T-helper 1 cell treated with Interleukin-12 subunit alpha and Interleukin-12 subunit beta and Interleukin-4 antibody, amounts not matched to agents 30 ng/mL and 1 ng/mL, for 36 hours (primary cell): Measurements from ENCODE around the gene PRSS16. TPM values are rescaled to one million over a fixed set of nuclear protein-coding genes. Genes with fewer than 3 reads are reported as not detected.

Experiments
- intact Hi-C: fragments of 100-400 bp; cut with micrococcal nuclease; formaldehyde crosslinking; loops from one replicate; pipeline ENCODE4 v1.15.1; 2024
- total RNA-seq: library from RNA; stranded (reverse); gene quantifications from 2 replicates; pipeline ENCODE4 v1.2.3, GENCODE V29; 2022

PRSS16 gene
- total RNA-seq, 1 donor from 2014 or later, result 0.25 TPM

- intact Hi-C loops, result loop anchor here (2.0 to 5.0 kb wide), 5 partner anchors 13 to 1531 kb away; no protein-coding TSS in a partner anchor
Measured at GRCh38 chr6:27281569-27281968, 34.1 kb downstream of the PRSS16 start.

GRCh38 chr6:27283279-27283678 is 35.8 kb downstream of the PRSS16 start:
- intact Hi-C loops, result loop anchor here (2.0 to 5.0 kb wide), 5 partner anchors 46 to 1529 kb away; no protein-coding TSS in a partner anchor

GRCh38 chr6:27286141-27286540 is 38.6 kb downstream of the PRSS16 start:
- intact Hi-C loops, result no loop called here

DNA sequence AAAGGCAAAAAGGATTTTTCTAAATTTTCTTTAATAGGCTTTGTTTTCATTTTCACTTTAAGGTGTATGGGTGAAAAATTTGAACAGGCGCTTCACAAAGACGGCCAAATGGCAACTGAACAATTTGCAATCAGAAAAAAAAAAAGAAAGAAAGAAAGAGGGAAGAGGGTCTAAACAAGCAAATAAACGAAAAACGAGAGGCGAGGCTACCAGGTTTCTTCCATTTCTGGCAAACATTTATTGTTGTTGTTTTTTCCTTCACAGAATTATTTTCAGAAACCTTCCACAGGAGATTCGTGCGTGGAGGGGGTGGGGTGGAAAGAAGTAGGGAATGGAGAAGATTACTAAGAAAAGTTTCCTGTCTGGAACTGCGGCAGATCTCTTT is 40.2 kb downstream of the PRSS16 start:
- intact Hi-C loops, result no loop called here

DNA sequence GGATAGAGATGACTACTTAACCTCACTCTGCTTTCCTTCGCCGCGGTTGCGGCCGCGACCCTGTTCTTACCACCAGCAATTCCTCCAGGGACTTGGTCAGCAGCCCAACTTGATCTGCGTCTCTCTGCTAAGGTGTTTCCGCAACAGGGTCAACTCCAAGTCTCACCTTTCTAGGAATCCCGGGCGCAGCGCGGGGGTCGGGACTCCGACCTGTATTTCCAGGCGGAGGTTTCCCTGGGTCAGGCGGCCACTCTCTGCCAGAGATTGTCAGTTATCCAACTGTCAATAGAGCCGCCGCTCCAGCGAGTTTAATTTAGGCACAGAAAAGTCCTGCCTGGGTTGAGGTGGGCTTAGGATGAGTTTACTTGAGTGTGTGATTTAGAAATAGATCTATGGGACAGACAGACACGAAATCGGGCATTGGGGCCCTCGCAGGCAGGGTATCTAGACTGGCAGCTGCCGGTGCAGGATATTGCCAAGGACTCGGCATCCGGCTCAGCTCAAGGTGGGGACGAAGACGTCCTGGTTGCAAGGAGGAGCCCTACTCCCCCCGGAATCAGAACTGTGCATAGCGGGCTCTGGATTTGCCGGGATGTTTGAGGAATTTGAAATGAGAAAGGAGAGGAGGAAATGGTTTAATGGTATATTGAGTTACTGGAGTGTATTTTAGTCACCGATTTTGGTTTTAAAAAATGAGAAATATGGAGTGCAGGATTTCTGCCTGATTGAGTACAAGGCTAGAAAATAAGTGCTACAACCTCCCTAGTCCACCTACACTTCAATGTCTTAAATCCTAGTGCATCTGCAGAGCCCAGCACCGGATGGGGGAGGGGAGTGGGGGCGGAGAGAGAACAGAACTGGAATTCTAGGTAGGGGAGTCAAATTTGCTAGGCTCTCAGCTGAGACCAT is 40.9 kb downstream of the PRSS16 start:
- intact Hi-C loops, result no loop called here

DNA sequence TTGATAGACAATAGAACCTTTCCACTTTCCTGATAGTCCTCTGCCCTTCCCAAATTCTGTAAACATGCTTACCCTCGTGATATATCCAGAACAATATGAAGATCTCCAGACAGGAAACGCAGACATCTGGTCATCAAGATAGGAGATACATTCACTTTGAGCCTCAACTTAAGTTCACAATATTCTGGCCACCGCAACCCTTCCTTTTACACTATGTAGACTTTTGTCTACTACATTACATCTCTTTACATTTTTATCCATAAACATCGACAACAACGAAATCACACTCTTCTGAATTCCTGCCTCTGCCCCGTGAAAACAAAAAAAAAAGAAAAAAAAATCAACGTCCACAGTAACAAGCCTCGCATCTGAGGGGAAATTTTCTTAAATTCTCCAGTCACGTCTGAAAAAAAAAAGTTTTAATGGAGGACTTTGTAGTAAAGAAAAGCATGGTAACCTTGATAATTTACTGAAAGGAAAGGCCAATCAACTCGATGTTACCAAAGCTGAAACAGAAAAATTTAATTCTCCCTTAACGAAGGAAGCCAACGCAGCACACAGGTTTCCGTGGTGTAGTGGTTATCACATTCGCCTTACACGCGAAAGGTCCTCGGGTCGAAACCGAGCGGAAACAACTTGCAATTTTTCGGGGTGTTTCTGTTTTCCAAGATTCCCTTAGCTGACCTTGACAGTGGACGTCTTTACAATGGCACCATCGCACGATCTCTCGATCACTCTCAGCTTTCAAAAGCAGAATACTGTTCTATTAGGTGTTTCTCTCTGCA is 42.8 kb downstream of the PRSS16 start:
- intact Hi-C loops, result loop anchor here (2.0 kb wide), 1 partner anchor 1487 kb away; no protein-coding TSS in a partner anchor

DNA sequence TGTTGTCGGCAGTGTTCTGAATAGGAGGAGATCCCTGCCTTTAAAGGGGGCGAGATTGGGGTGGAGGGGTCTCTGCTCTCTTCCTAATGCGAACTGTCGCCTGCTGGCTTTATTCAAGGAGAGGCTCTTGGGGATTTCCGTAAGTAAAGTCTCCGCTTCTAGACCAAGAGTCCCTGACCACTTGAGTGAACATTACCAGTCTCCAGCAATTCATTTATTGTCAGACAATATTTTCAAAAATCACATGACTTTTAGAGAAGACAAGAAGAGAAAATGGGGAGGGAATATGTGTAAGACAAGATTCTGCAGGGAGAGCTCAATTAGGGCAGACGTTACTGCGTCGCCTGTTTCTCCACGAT is 43.3 kb downstream of the PRSS16 start:
- intact Hi-C loops, result loop anchor here (2.0 kb wide), 1 partner anchor 1486 kb away; no protein-coding TSS in a partner anchor

- intact Hi-C loops, result loop anchor here (2.0 kb wide), 1 partner anchor 13 kb away; no protein-coding TSS in a partner anchor
Measured at GRCh38 chr6:27293436-27294098, 46.1 kb downstream of the PRSS16 start.

DNA sequence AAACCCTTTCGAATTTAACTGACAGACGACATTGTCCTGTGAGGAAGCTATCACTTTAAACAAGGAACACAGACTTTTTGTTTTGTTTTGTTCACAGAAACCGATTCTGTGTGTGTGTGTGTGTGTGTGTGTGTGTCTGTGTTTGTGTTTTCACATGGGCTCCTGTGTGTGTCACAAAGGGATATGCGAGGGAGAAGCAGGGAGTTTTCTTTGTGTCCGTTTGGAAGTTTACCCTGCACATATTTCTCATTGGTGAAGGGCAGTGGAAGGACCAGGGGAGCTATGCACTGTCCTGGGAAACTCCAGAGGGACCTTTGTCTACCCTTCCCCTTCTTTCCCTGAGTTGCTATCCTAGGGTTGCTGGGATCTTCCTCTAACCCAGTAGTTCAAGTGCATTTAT is 46.9 kb downstream of the PRSS16 start:
- intact Hi-C loops, result loop anchor here (2.0 kb wide), 1 partner anchor 14 kb away; no protein-coding TSS in a partner anchor

DNA sequence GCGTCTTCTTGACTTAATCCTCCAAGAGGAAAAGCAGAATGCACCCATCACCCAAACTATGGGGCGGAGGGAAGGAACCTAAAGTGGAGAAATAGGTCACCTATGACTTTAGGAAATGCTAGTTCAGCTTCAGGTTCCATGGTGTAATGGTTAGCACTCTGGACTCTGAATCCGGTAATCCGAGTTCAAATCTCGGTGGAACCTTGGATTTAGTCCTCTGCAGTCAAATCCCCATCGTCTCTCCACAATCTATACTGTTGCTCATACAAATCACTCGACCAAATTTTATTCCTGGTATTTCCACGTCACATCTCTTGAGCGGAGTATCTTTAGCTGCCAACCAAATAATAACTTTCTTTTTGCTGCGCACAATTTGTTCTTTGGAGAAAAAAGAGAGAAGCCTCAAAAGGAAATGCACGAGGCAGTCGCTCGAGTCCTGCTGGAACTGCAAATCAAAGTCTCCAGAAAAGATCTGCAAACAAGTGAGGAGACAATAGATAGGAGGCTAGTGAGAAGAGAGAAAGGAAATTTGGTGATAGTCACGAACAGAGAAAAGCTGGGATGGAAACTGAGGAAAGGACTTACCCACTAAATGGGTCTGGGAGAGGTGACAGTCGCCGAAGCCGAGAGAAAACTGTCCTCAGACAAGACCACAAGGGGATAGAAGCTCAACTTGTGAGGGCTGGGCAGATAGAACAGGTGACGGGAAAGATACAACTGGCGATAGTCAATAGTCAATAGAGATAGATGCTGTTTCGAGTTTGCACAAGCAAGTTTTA is 48.0 kb downstream of the PRSS16 start:
- intact Hi-C loops, result loop anchor here (2.0 to 5.0 kb wide), 4 partner anchors 15 to 1442 kb away; no protein-coding TSS in a partner anchor

DNA sequence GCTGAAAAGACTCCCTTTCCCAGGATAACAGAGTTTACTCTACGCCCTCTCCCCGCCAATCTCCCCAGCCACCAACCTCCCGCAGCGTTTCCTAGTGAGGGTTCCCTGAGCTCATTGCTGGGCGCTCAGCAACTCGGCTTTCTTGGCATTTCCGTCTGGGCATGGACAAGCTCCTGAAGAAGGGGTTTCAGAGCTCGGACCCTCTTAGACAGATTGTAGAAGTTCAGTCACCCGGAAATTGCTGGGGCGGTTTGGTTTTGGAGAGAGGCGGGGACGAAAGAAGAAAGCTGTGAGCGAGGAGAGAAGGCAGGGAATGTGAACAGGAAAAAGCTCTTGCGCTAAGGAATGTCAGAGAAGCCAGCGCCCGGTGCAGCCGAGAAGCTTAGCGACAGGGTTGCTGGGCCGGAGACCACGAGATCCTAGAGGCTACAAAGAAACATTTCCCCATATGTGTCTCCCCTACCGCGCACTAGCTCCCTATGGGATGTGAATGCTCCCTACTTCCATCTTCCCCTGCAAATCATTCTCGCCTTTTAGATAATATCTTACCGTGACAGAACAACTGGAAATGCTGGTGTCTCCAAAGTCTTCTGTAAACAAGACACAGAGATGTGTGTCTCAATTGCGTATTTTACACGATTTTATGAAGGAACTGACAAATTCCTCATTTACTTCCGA is 48.7 kb downstream of the PRSS16 start:
- intact Hi-C loops, result loop anchor here (5.0 kb wide), 3 partner anchors 59 to 1441 kb away; no protein-coding TSS in a partner anchor

DNA sequence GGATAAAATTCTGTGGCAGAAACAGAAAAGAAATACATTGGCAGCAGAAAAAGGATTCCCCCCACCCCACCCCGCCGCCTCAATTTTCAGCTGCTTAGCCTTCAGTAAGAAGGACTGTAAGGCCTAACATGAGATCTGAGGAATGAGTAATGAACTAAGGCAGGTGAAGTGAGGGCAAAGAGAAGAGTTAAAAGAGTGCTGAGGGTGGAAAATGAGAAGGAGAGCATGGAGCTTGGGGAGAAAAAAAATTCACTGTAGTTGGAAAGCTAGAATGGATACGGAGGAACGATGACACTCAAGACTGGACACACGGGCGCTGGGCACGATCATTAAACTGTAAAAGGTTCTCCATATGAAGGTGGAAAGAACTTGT is 50.0 kb downstream of the PRSS16 start:
- intact Hi-C loops, result loop anchor here (5.0 kb wide), 3 partner anchors 60 to 1440 kb away; no protein-coding TSS in a partner anchor

GRCh38 chr6:27297857-27298730 is 50.6 kb downstream of the PRSS16 start:
- intact Hi-C loops, result loop anchor here (5.0 kb wide), 3 partner anchors 61 to 1439 kb away; no protein-coding TSS in a partner anchor

DNA sequence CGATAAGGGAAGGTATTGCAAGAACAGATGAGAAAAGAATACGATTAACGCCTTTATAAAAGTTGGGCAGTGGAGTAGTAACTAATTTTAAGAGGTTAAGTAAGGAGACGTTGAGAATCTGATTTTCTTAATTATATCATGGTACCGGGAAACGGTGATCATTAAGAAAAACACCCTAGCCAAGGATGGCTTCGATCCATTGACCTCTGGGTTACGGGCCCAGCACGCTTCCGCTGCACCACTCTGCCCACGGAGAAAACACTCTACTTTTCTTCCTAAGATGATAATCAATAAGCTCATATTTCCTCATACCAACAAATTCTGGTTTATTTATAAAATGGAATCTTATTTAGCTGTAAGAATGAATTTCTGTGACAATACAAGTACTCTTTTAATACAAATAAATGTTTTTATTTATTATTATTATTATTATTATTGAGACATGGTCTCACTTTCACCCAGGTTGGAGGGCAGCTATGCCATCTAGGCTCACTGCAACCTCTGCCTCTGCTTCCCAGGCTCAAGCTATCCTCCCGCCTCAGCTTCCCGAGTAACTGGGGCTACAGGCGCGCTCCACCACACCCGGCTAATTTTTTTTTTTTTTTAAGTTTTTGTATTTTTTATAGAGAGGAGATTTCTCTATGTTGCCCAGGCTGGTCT is 56.2 kb downstream of the PRSS16 start:
- intact Hi-C loops, result no loop called here
